ENCODE results near the gene CYS1. TPM values are rescaled to one million over a fixed set of nuclear protein-coding genes. Genes with fewer than 3 reads are reported as not detected.
"Not testable (repeated sequence)": the region's sequence is repeated elsewhere in the genome, so short reads cannot be mapped to it uniquely, and the experiment has no call there.

Gene CYS1
- total RNA-seq, 1 donor from 2014 or later: 3.8 TPM

- intact Hi-C loops (cut with DNase I): no loop called here
- DNase-seq (ENCODE audit: low spot score): no peak
These were observed 57.8 kb downstream of the CYS1 start for GRCh38 chr2:10022445-10022844.

GRCh38 chr2:10022041-10022421 is 58.2 kb downstream of the CYS1 start:
- no peak for DNase-seq (ENCODE audit: low spot score)
- intact Hi-C loops (cut with DNase I): no loop called here

GRCh38 chr2:10019602-10020400 is 60.4 kb downstream of the CYS1 start:
- intact Hi-C loops (cut with DNase I): no loop called here

GRCh38 chr2:10019174-10019573 is 61.0 kb downstream of the CYS1 start:
- intact Hi-C loops (cut with DNase I): no loop called here
- DNase-seq (ENCODE audit: low spot score): no peak

More at GRCh38 chr2:10019602-10020400, 60.4 kb downstream of the CYS1 start:
- no peak for DNase-seq (ENCODE audit: low spot score)

- intact Hi-C loops (cut with DNase I): no loop called here
- no peak for DNase-seq (ENCODE audit: low spot score)
These were observed 62.8 kb downstream of the CYS1 start for GRCh38 chr2:10017313-10017941.

GRCh38 chr2:10016802-10017258 is 63.4 kb downstream of the CYS1 start:
- intact Hi-C loops (cut with DNase I): no loop called here
- DNase-seq (ENCODE audit: low spot score): no peak

GRCh38 chr2:10016001-10016801 is 64.0 kb downstream of the CYS1 start:
- intact Hi-C loops (cut with DNase I): no loop called here
- DNase-seq (ENCODE audit: low spot score): peak; percentile 31

GRCh38 chr2:10015376-10015989 is 64.7 kb downstream of the CYS1 start:
- peak; percentile 20 for DNase-seq (ENCODE audit: low spot score)
- intact Hi-C loops (cut with DNase I): not testable (repeated sequence)

- intact Hi-C loops (cut with DNase I): no loop called here
- DNase-seq (ENCODE audit: low spot score): peak; percentile 35
These were observed 65.6 kb downstream of the CYS1 start for GRCh38 chr2:10014418-10015190.

GRCh38 chr2:10013651-10014417 is 66.4 kb downstream of the CYS1 start:
- peak; percentile 59 for DNase-seq (ENCODE audit: low spot score)
- intact Hi-C loops (cut with DNase I): not testable (repeated sequence)

- intact Hi-C loops (cut with DNase I): no loop called here
- DNase-seq (ENCODE audit: low spot score): peak; percentile 58
These were observed 67.2 kb downstream of the CYS1 start for GRCh38 chr2:10012963-10013461.

GRCh38 chr2:10012366-10012962 is 67.7 kb downstream of the CYS1 start:
- DNase-seq (ENCODE audit: low spot score); intact Hi-C loops (cut with DNase I): not testable (repeated sequence)

- intact Hi-C loops (cut with DNase I): not testable (repeated sequence)
- peak; percentile 74 for DNase-seq (ENCODE audit: low spot score)
These were observed 68.4 kb downstream of the CYS1 start for GRCh38 chr2:10011606-10012325.

- intact Hi-C loops (cut with DNase I): not testable (repeated sequence)
- DNase-seq (ENCODE audit: low spot score): peak; percentile 71
These were observed 69.2 kb downstream of the CYS1 start for GRCh38 chr2:10010861-10011605.

- intact Hi-C loops (cut with DNase I): loop anchor here (2.0 kb wide), 1 partner anchor 33 kb away; the partner anchor contains the start of gene KLF11
- peak; percentile 81 for DNase-seq (ENCODE audit: low spot score)
These were observed 70.1 kb downstream of the CYS1 start for GRCh38 chr2:10009811-10010781.
